ENCODE data around the gene ZBTB3. TPM values are rescaled to one million over a fixed set of nuclear protein-coding genes. Genes with fewer than 3 reads are reported as not detected.

ZBTB3 gene
- total RNA-seq = 9.8 TPM

GRCh38 chr11:62753736-62754603, at the start of gene ZBTB3:
Gene ZBTB3 (minus strand): TSS chr11:62754160. CDS start chr11:62753664, 496 bp downstream.
- DNase-seq (ENCODE audit: low spot score) (peak; percentile 98), ATAC-seq (peak; percentile 99)
- intact Hi-C loops (cut with DNase I) = no loop called here

- DNase-seq (ENCODE audit: low spot score) = no peak
Observed at GRCh38 chr11:62801071-62801470, 47.1 kb upstream of the ZBTB3 start.

GRCh38 chr11:62799486-62799885, 45.5 kb upstream of the ZBTB3 start:
- DNase-seq (ENCODE audit: low spot score) (no peak), ATAC-seq (no peak)
- intact Hi-C loops (cut with DNase I) = no loop called here

More at GRCh38 chr11:62801071-62801470, 47.1 kb upstream of the ZBTB3 start:
- ATAC-seq = no peak
- intact Hi-C loops (cut with DNase I) = no loop called here

GRCh38 chr11:62796281-62796680, 42.3 kb upstream of the ZBTB3 start:
- ATAC-seq = no peak

GRCh38 chr11:62794201-62794775, 40.3 kb upstream of the ZBTB3 start:
- intact Hi-C loops (cut with DNase I) = no loop called here
- ATAC-seq (no peak), DNase-seq (ENCODE audit: low spot score) (no peak)

More at GRCh38 chr11:62796281-62796680, 42.3 kb upstream of the ZBTB3 start:
- no peak for DNase-seq (ENCODE audit: low spot score)
- intact Hi-C loops (cut with DNase I) = no loop called here

GRCh38 chr11:62792202-62792575, 38.2 kb upstream of the ZBTB3 start:
- peak; percentile 8 for ATAC-seq
- DNase-seq (ENCODE audit: low spot score) = no peak
- intact Hi-C loops (cut with DNase I) = no loop called here

- intact Hi-C loops (cut with DNase I) = no loop called here
Observed at GRCh38 chr11:62791501-62792201, 37.7 kb upstream of the ZBTB3 start, which contains the start of gene TMEM223. Gene TMEM223 (minus strand): TSS chr11:62792006. CDS start chr11:62791994, 12 bp downstream.

GRCh38 chr11:62789576-62789975, 35.6 kb upstream of the ZBTB3 start:
- intact Hi-C loops (cut with DNase I) = loop anchor here (5.0 kb wide), 1 partner anchor 73 kb away; no protein-coding TSS in a partner anchor
- no peak for DNase-seq (ENCODE audit: low spot score)
- no peak for ATAC-seq

More at GRCh38 chr11:62791501-62792201, 37.7 kb upstream of the ZBTB3 start, which contains the start of gene TMEM223:
- ATAC-seq = peak; percentile 93
- peak; percentile 93 for DNase-seq (ENCODE audit: low spot score)

- intact Hi-C loops (cut with DNase I) = loop anchor here (5.0 kb wide), 1 partner anchor 73 kb away; no protein-coding TSS in a partner anchor
- no peak for DNase-seq (ENCODE audit: low spot score)
- no peak for ATAC-seq
Observed at GRCh38 chr11:62788991-62789390, 35.0 kb upstream of the ZBTB3 start.

GRCh38 chr11:62787005-62787759, 33.2 kb upstream of the ZBTB3 start, which contains the start of gene TMEM179B:
Gene TMEM179B (plus strand): TSS chr11:62787402. CDS start chr11:62787432, 30 bp downstream.
- peak; percentile 92 for ATAC-seq
- DNase-seq (ENCODE audit: low spot score) = peak; percentile 99
- intact Hi-C loops (cut with DNase I) = loop anchor here (5.0 kb wide), 1 partner anchor 75 kb away; no protein-coding TSS in a partner anchor

GRCh38 chr11:62786318-62787004, 32.5 kb upstream of the ZBTB3 start:
- intact Hi-C loops (cut with DNase I) = loop anchor here (5.0 kb wide), 1 partner anchor 76 kb away; no protein-coding TSS in a partner anchor
- peak; percentile 91 for DNase-seq (ENCODE audit: low spot score)
- ATAC-seq = peak; percentile 85

GRCh38 chr11:62782753-62783152, 28.8 kb upstream of the ZBTB3 start:
- DNase-seq (ENCODE audit: low spot score) (no peak), ATAC-seq (no peak)
- intact Hi-C loops (cut with DNase I) = no loop called here

- no peak for DNase-seq (ENCODE audit: low spot score)
- no peak for ATAC-seq
- intact Hi-C loops (cut with DNase I) = no loop called here
Observed at GRCh38 chr11:62778441-62778840, 24.5 kb upstream of the ZBTB3 start.

- DNase-seq (ENCODE audit: low spot score) (no peak), ATAC-seq (no peak)
- intact Hi-C loops (cut with DNase I) = no loop called here
Observed at GRCh38 chr11:62777389-62777788, 23.4 kb upstream of the ZBTB3 start.

- DNase-seq (ENCODE audit: low spot score) (no peak), ATAC-seq (no peak)
- intact Hi-C loops (cut with DNase I) = no loop called here
Observed at GRCh38 chr11:62775646-62776045, 21.7 kb upstream of the ZBTB3 start.

- intact Hi-C loops (cut with DNase I) = no loop called here
- ATAC-seq = no peak
- DNase-seq (ENCODE audit: low spot score) = no peak
Observed at GRCh38 chr11:62774407-62774806, 20.4 kb upstream of the ZBTB3 start.

GRCh38 chr11:62771144-62772021, 17.4 kb upstream of the ZBTB3 start, which contains the start of gene TAF6L:
Gene TAF6L (plus strand): TSS chr11:62771396. CDS start chr11:62775784, 4,388 bp downstream.
- ATAC-seq (peak; percentile 98), DNase-seq (ENCODE audit: low spot score) (peak; percentile 99)
- intact Hi-C loops (cut with DNase I) = no loop called here

All from sciatic nerve (tissue), 2 donors.